HEK293T (cell line): ENCODE measurements around the gene TRAPPC10.

Experiments used
- CTCF ChIA-PET: fragments of 350-600 bp; formaldehyde crosslinking; extraction: SDS; loops from one replicate; lab custom pipeline; 2021; ENCODE audit warnings: antibody characterized with exemption, inconsistent platforms; lab: Yijun Ruan, JAX
- POLR2A ChIA-PET: fragments of 350-600 bp; formaldehyde crosslinking; extraction: SDS; loops from one replicate; lab custom pipeline; 2020; ENCODE audit warnings: antibody characterized with exemption, inconsistent platforms; lab: Yijun Ruan, JAX
- DNase-seq: peaks from one replicate; pipeline ENCODE4 v3.0.0; 2012; ENCODE audit warnings: mixed read lengths; ENCODE audit errors: extremely low spot score
- ARNT ChIP-seq: fragments of 450-650 bp; IDR thresholded peaks from 2 replicates; pipeline ENCODE4 v1.6.1; 2017; ENCODE audit warnings: mild to moderate bottlenecking
- BHLHE40 ChIP-seq: fragments of 450-650 bp; IDR thresholded peaks from 2 replicates; pipeline ENCODE4 v1.6.1; 2016; ENCODE audit warnings: mild to moderate bottlenecking, moderate library complexity, borderline replicate concordance
- CTBP1 ChIP-seq: fragments of 450-650 bp; IDR thresholded peaks from 2 replicates; pipeline ENCODE4 v1.6.1; 2016; ENCODE audit warnings: borderline replicate concordance
- ELF4 ChIP-seq: fragments of 450-650 bp; IDR thresholded peaks from 2 replicates; pipeline ENCODE4 v1.6.1; 2017; ENCODE audit warnings: antibody characterized with exemption
- FOXA1 ChIP-seq: fragments of 450-650 bp; IDR thresholded peaks from 2 replicates; pipeline ENCODE4 v1.6.1; 2016; ENCODE audit warnings: mild to moderate bottlenecking
- FOXK2 ChIP-seq: fragments of 450-650 bp; IDR thresholded peaks from 2 replicates; pipeline ENCODE4 v1.6.1; 2016; ENCODE audit warnings: mild to moderate bottlenecking
- FOXM1 ChIP-seq: fragments of 450-650 bp; IDR thresholded peaks from 2 replicates; pipeline ENCODE4 v1.6.1; 2017; ENCODE audit warnings: mild to moderate bottlenecking, borderline replicate concordance
- HDGF ChIP-seq: fragments of 450-650 bp; IDR thresholded peaks from 2 replicates; pipeline ENCODE4 v1.6.1; 2017; ENCODE audit warnings: antibody characterized with exemption, borderline replicate concordance
- L3MBTL2 ChIP-seq: fragments of 450-650 bp; conservative IDR thresholded peaks from 2 replicates; pipeline ENCODE4 v1.6.1; 2016; ENCODE audit warnings: mild to moderate bottlenecking
- LEF1 ChIP-seq: fragments of 450-650 bp; IDR thresholded peaks from 2 replicates; pipeline ENCODE4 v1.6.1; 2017; ENCODE audit warnings: mild to moderate bottlenecking, borderline replicate concordance
- NFRKB ChIP-seq: fragments of 450-650 bp; IDR thresholded peaks from 2 replicates; pipeline ENCODE4 v1.6.1; 2016; ENCODE audit warnings: mild to moderate bottlenecking, moderate library complexity
- SP1 ChIP-seq: fragments of 450-650 bp; IDR thresholded peaks from 2 replicates; pipeline ENCODE4 v1.6.1; 2017
- SUZ12 ChIP-seq: fragments of 450-650 bp; IDR thresholded peaks from 2 replicates; pipeline ENCODE4 v1.6.1; 2016; ENCODE audit warnings: mild to moderate bottlenecking
- TARDBP ChIP-seq: fragments of 450-650 bp; IDR thresholded peaks from 2 replicates; pipeline ENCODE4 v1.6.1; 2016
- ZNF384 ChIP-seq: fragments of 450-650 bp; IDR thresholded peaks from 2 replicates; pipeline ENCODE4 v1.6.1; 2016
- TF ChIP-seq, protein P1 (sequence below): fragments of 450-650 bp; IDR thresholded peaks from 2 replicates; pipeline ENCODE4 v1.6.1; 2016

Gene TRAPPC10

DNA sequence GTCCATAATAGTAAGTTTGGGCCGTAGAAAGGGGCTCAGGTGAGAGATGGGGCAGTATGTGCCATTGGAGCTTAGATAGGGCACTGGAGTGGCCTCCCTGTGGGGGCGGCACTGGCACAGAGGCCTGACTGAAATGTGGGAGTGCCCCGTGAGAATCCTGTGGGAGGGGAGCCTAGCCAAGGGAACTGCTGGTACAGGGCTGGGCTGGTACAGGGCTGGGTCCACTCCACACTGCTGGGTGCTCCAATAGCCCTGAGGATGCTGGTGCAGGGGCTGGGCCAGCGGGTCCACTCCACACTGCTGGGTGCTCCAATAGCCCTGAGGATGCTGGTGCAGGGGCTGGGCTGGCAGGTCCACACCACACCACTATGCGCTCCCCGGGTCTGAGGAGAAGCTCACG is 50.3 kb downstream of the TRAPPC10 start:
- CTCF ChIA-PET: no interaction called here
- DNase-seq: no peak
- TF ChIP-seq LEF1 (no peak), ARNT (no peak), L3MBTL2 (no peak), FOXK2 (no peak), NFRKB (no peak), BHLHE40 (no peak), ZNF384 (no peak)
- TF ChIP-seq, protein P1, sequence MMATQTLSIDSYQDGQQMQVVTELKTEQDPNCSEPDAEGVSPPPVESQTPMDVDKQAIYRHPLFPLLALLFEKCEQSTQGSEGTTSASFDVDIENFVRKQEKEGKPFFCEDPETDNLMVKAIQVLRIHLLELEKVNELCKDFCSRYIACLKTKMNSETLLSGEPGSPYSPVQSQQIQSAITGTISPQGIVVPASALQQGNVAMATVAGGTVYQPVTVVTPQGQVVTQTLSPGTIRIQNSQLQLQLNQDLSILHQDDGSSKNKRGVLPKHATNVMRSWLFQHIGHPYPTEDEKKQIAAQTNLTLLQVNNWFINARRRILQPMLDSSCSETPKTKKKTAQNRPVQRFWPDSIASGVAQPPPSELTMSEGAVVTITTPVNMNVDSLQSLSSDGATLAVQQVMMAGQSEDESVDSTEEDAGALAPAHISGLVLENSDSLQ: no peak
- POLR2A ChIA-PET: no interaction called here

DNA sequence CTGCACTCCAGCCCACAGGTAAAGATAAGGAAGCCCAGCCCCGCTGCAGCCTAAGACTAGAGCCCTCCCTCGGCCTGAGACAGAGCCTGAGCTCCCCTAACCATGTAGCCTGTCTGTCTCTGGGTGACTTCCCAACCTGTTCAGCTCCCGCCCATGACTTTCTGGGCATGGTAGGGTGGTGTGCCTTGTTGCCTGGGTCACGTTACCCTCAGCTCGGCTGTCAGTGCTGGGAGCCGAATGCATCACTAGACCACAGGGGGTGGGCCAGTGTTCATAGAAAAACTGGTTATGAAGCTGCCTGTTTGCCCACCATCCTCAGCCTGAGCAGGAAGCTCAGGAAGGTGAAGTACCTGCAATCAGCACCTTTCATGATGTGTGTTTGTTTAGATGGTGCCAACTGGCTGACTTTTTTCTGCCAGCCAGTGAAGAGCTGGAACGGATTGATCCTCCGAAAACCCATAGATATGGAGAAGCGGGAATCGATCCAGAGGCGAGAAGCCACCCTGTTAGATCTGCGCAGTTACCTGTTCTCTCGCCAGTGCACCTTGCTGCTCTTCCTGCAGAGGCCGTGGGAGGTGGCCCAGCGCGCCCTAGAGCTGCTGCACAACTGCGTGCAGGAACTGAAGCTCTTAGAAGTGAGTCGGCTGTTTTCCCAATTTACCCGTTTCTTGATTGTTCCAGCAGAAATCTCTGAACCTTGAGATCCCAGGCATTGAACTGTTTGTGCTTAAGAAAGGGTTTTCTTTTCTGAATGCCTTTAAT is 51.2 kb downstream of the TRAPPC10 start:
- DNase-seq: no peak
- TF ChIP-seq HDGF (no peak), TARDBP (no peak), NFRKB (no peak), LEF1 (no peak)
- TF ChIP-seq, protein P1: no peak
- POLR2A ChIA-PET: no interaction called here
- CTCF ChIA-PET: no interaction called here

DNA sequence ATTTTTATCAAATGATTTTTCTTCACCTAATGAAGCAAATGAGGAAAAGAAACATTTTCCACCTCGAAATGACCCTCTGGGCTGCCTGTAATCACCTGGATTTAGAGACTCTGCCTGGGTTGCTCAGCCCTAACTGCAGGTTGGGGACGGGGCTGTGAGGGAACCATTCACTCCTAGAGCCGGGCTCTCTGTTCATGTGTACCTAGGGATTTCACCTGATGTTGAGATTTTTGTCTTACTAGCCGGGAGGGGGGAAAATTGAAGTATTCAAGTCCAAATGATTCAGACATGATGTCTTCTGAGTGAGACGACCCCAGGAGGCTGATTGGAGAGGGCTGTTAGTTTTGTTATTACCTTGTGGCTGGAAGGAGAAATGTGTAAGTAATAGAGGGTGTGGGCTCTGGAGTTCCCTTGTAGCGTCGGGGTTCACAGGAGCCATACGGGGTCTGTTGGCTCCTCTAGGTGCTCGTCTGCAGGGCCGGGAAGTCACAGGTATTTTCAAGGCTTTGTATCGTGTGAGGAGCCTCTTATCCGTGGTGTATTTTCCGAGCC is 52.8 kb downstream of the TRAPPC10 start:
- DNase-seq: no peak
- ChIA-PET POLR2A (interaction anchor here (0.7 kb wide), 1 partner anchor 9 kb away, joined by 3 read pairs; no protein-coding TSS in a partner anchor), CTCF (no interaction called here)
- TF ChIP-seq SP1: no peak
- TF ChIP-seq, protein P1: no peak
- TF ChIP-seq FOXK2: no peak
- TF ChIP-seq ARNT: no peak
- TF ChIP-seq FOXM1: no peak
- no peak for TF ChIP-seq CTBP1
- TF ChIP-seq SUZ12: no peak
- no peak for TF ChIP-seq TARDBP
- no peak for TF ChIP-seq NFRKB
- TF ChIP-seq FOXA1: no peak

DNA sequence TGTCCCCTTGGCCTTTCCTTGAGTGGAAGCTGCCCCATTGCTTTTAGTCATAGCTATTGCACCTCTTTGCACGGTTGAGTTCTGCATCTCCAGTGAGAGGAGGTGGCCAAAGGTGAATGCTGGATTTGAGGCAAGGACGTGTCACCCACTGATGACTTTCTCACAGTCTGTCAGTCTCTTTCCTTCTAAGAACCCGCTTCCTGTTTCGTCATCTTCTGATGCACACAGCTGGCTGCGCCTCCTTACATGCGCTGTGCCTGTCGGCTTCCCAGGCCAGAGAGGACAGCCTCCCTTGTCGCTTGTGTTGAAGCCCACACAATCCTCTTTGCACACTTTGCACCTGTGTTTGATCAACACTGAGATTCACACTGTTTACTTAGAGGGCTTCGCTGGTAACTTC is 53.3 kb downstream of the TRAPPC10 start:
- TF ChIP-seq NFRKB: no peak
- TF ChIP-seq ARNT: no peak
- no peak for TF ChIP-seq CTBP1
- TF ChIP-seq HDGF: no peak
- no peak for TF ChIP-seq TARDBP
- no peak for TF ChIP-seq FOXM1
- TF ChIP-seq SUZ12: no peak
- no peak for TF ChIP-seq L3MBTL2
- TF ChIP-seq ZNF384: no peak
- TF ChIP-seq LEF1: no peak
- TF ChIP-seq FOXK2: no peak
- TF ChIP-seq BHLHE40: no peak
- TF ChIP-seq, protein P1: no peak
- TF ChIP-seq ELF4: no peak
- POLR2A ChIA-PET: interaction anchor here (0.7 kb wide), 1 partner anchor 9 kb away, joined by 3 read pairs; no protein-coding TSS in a partner anchor
- no peak for DNase-seq
- CTCF ChIA-PET: no interaction called here

GRCh38 chr21:44066116-44066515 is 54.0 kb downstream of the TRAPPC10 start:
- ChIA-PET CTCF (no interaction called here), POLR2A (no interaction called here)
- no peak for DNase-seq
- TF ChIP-seq L3MBTL2: no peak
- TF ChIP-seq LEF1: no peak
- no peak for TF ChIP-seq ARNT

- ChIA-PET CTCF (no interaction called here), POLR2A (no interaction called here)
- TF ChIP-seq FOXA1: no peak
- no peak for TF ChIP-seq SUZ12
- TF ChIP-seq FOXM1: no peak
- no peak for TF ChIP-seq ELF4
- TF ChIP-seq, protein P1: no peak
- no peak for TF ChIP-seq ARNT
- no peak for TF ChIP-seq L3MBTL2
- no peak for TF ChIP-seq CTBP1
- TF ChIP-seq SP1: no peak
- no peak for TF ChIP-seq LEF1
- no peak for TF ChIP-seq FOXK2
- TF ChIP-seq BHLHE40: no peak
- TF ChIP-seq HDGF: no peak
- no peak for TF ChIP-seq NFRKB
- TF ChIP-seq ZNF384: no peak
- no peak for DNase-seq
Observed at GRCh38 chr21:44067011-44067839, 55.1 kb downstream of the TRAPPC10 start.
